H9 (cell line): ENCODE data around the gene BACH2. TPM values are rescaled to one million over a fixed set of nuclear protein-coding genes. Genes with fewer than 3 reads are reported as not detected.

Experiments
- DNase-seq: peaks from one replicate; pipeline ENCODE4 v3.0.0-alpha.2; 2017
- H2AFZ ChIP-seq: one replicate; pipeline ENCODE4 v1.6.1; 2013; ENCODE audit warnings: mild to moderate bottlenecking, low read length, control low read depth, moderate library complexity
- H2AK5ac ChIP-seq: 2 replicates; pipeline ENCODE4 v1.6.1; 2013; ENCODE audit warnings: low read length, control low read depth, mixed read lengths; ENCODE audit not compliant: insufficient read length
- H2BK120ac ChIP-seq: one replicate; pipeline ENCODE4 v1.6.1; 2013; ENCODE audit warnings: low read depth, mild to moderate bottlenecking, low read length, control low read depth, inconsistent platforms; ENCODE audit not compliant: poor library complexity, severe bottlenecking
- H2BK12ac ChIP-seq: 2 replicates; pipeline ENCODE4 v1.6.1; 2013; ENCODE audit warnings: low read length, control low read depth, mixed read lengths, low read depth; ENCODE audit not compliant: insufficient read length
- H2BK15ac ChIP-seq: 2 replicates; pipeline ENCODE4 v1.6.1; 2013; ENCODE audit warnings: low read depth, low read length, control low read depth
- H2BK20ac ChIP-seq: one replicate; pipeline ENCODE4 v1.6.1; 2013; ENCODE audit warnings: low read depth, mild to moderate bottlenecking, low read length, control low read depth, inconsistent platforms; ENCODE audit not compliant: poor library complexity, severe bottlenecking
- H2BK5ac ChIP-seq: 2 replicates; pipeline ENCODE4 v1.6.1; 2013; ENCODE audit warnings: low read length, control low read depth, mixed read lengths; ENCODE audit not compliant: insufficient read length
- H3K14ac ChIP-seq: 2 replicates; pipeline ENCODE4 v1.6.1; 2013; ENCODE audit warnings: low read length, control low read depth; ENCODE audit not compliant: insufficient read depth
- H3K18ac ChIP-seq: 2 replicates; pipeline ENCODE4 v1.6.1; 2013; ENCODE audit warnings: low read depth, mild to moderate bottlenecking, mixed read lengths, low read length, control low read depth; ENCODE audit not compliant: insufficient read length
- H3K23ac ChIP-seq: 2 replicates; pipeline ENCODE4 v1.6.1; 2013; ENCODE audit warnings: low read length, control low read depth, mixed read lengths, low read depth; ENCODE audit not compliant: insufficient read length
- H3K23me2 ChIP-seq: 2 replicates; pipeline ENCODE4 v1.6.1; 2013; ENCODE audit warnings: low read depth, mild to moderate bottlenecking, mixed read lengths, low read length, control low read depth; ENCODE audit not compliant: insufficient read length, poor library complexity, severe bottlenecking
- H3K27ac ChIP-seq: 2 replicates; pipeline ENCODE4 v1.5.1; 2013; ENCODE audit warnings: low read length, control low read depth, mixed read lengths, low read depth; ENCODE audit not compliant: insufficient read length
- H3K27me3 ChIP-seq: 2 replicates; pipeline ENCODE4 v1.6.1; 2013; ENCODE audit warnings: low read length, control low read depth, inconsistent platforms; ENCODE audit not compliant: insufficient read depth
- H3K4ac ChIP-seq: 2 replicates; pipeline ENCODE4 v1.6.1; 2013; ENCODE audit warnings: low read depth, mild to moderate bottlenecking, control low read depth, inconsistent platforms, low read length, moderate library complexity
- H3K4me1 ChIP-seq: 2 replicates; pipeline ENCODE4 v1.6.1; 2013; ENCODE audit warnings: low read length, control low read depth, inconsistent platforms; ENCODE audit not compliant: insufficient read depth
- H3K4me2 ChIP-seq: 2 replicates; pipeline ENCODE4 v1.6.1; 2013; ENCODE audit warnings: low read length, control low read depth, mixed read lengths; ENCODE audit not compliant: insufficient read length, insufficient read depth
- H3K56ac ChIP-seq: 2 replicates; pipeline ENCODE4 v1.6.1; 2013; ENCODE audit warnings: low read depth, mild to moderate bottlenecking, mixed read lengths, low read length, control low read depth; ENCODE audit not compliant: insufficient read length
- H3K79me1 ChIP-seq: 2 replicates; pipeline ENCODE4 v1.6.1; 2013; ENCODE audit warnings: low read depth, mild to moderate bottlenecking, moderate library complexity, low read length, control low read depth, inconsistent platforms; ENCODE audit not compliant: insufficient read depth, poor library complexity, severe bottlenecking
- H3K79me2 ChIP-seq: 2 replicates; pipeline ENCODE4 v1.6.1; 2013; ENCODE audit warnings: low read length, control low read depth, inconsistent platforms; ENCODE audit not compliant: insufficient read depth
- H3K9ac ChIP-seq: 2 replicates; pipeline ENCODE4 v1.6.1; 2013; ENCODE audit warnings: low read length, control low read depth, mixed read lengths; ENCODE audit not compliant: insufficient read length; ENCODE audit errors: extremely low read depth
- H3K9me3 ChIP-seq: one replicate; pipeline ENCODE4 v1.6.1; 2013; ENCODE audit warnings: low read depth, low read length, inconsistent platforms; ENCODE audit not compliant: control insufficient read depth
- H3T11ph ChIP-seq: one replicate; pipeline ENCODE4 v1.6.1; 2013; ENCODE audit warnings: mild to moderate bottlenecking, low read length, control low read depth, inconsistent platforms
- H4K20me1 ChIP-seq: one replicate; pipeline ENCODE4 v1.6.1; 2013; ENCODE audit not compliant: control insufficient read depth, insufficient read length, insufficient read depth
- H4K5ac ChIP-seq: 2 replicates; pipeline ENCODE4 v1.6.1; 2013; ENCODE audit warnings: low read depth, mild to moderate bottlenecking, mixed read lengths, low read length, control low read depth; ENCODE audit not compliant: insufficient read length
- H4K8ac ChIP-seq: replicated peaks from 2 replicates; pipeline ENCODE4 v1.6.1; 2013; ENCODE audit warnings: low read length, control low read depth, mixed read lengths, low read depth; ENCODE audit not compliant: insufficient read length
- H4K91ac ChIP-seq: 2 replicates; pipeline ENCODE4 v1.6.1; 2013; ENCODE audit warnings: low read depth, mild to moderate bottlenecking, moderate library complexity, mixed read lengths, low read length, control low read depth; ENCODE audit not compliant: insufficient read length
- H3K27ac Mint-ChIP-seq, 3 experiments: 2 replicates in 2 of 3; 3 replicates in 1 of 3; pipeline ENCODE4 v1.8.0; 2020 to 2021; ENCODE audit warnings: mixed read lengths in 3 of 3, mild to moderate bottlenecking in 1 of 3, moderate library complexity in 1 of 3
- H3K27me3 Mint-ChIP-seq: 2 replicates; pipeline ENCODE4 v1.8.0; 2021; ENCODE audit warnings: low read depth, mild to moderate bottlenecking, moderate library complexity, mixed read lengths
- H3K36me3 Mint-ChIP-seq, 3 experiments: 2 replicates in 2 of 3; 3 replicates in 1 of 3; pipeline ENCODE4 v1.8.0; 2020 to 2021; ENCODE audit warnings: low read depth in 3 of 3, mixed read lengths in 3 of 3; ENCODE audit not compliant: insufficient read depth in 1 of 3
- H3K4me1 Mint-ChIP-seq, 2 experiments: 2 replicates each; pipeline ENCODE4 v1.8.0; 2020; ENCODE audit warnings: mixed read lengths in 2 of 2
- H3K4me3 Mint-ChIP-seq, 2 experiments: 2 replicates in 1 of 2; 3 replicates in 1 of 2; pipeline ENCODE4 v1.8.0; 2020 to 2021; ENCODE audit warnings: mild to moderate bottlenecking in 2 of 2, mixed read lengths in 2 of 2, moderate library complexity in 1 of 2
- H3K9me3 Mint-ChIP-seq, 2 experiments: 2 replicates in 1 of 2; 3 replicates in 1 of 2; pipeline ENCODE4 v1.8.0; 2020; ENCODE audit warnings: mild to moderate bottlenecking in 2 of 2, mixed read lengths in 2 of 2, moderate library complexity in 1 of 2
- CTCF ChIP-seq: fragments of 200-600 bp; sonication (generic); conservative IDR thresholded peaks from 3 replicates; pipeline ENCODE4 v1.8.0; 2021; ENCODE audit warnings: antibody characterized with exemption, mild to moderate bottlenecking
- WGBS: extraction: QIAGEN DNeasy Blood & Tissue Kit; methylation state at CpG from one replicate; pipeline ENCODE4 v1.1.7; 2013; ENCODE audit warnings: missing lambda C conversion rate, low lambda C conversion rate, mixed read lengths; ENCODE audit not compliant: insufficient read length; ENCODE audit errors: extremely low coverage; 5-methylcytosine and 5-hydroxymethylcytosine counted together
- total RNA-seq: library from RNA; stranded (reverse); gene quantifications from 2 replicates; pipeline ENCODE4 v1.2.1, GENCODE V29; 2021

The BACH2 gene
- total RNA-seq, 1 experiment from 2014 or later = 2.0 TPM

GRCh38 chr6:90328004-90328403, 31.4 kb upstream of the BACH2 start:
- Histone ChIP-seq H2BK15ac (no peak overlapping the region), H3K27me3 (no peaks in the 10 kb centered on the region), H3K23ac (no peak overlapping the region), H3T11ph (no peak overlapping the region), H4K91ac (no peak overlapping the region), H4K20me1 (no peaks in the 10 kb centered on the region), H3K4me1 (no peaks in the 10 kb centered on the region; the same call in 1 of the 2 replicates), H2BK12ac (no peak overlapping the region), H2AK5ac (no peak overlapping the region), H2BK120ac (no peak overlapping the region), H3K23me2 (no peaks in the 10 kb centered on the region), H3K4me2 (no peak overlapping the region), H3K18ac (no peak overlapping the region), H2AFZ (no peak overlapping the region), H3K27ac (no peak overlapping the region), H3K14ac (no peak overlapping the region), H3K79me2 (no peaks in the 10 kb centered on the region), H3K9ac (no peak overlapping the region), H4K5ac (no peak overlapping the region), H4K8ac (no peak overlapping the region), H3K56ac (no peak overlapping the region), H3K79me1 (no peaks in the 10 kb centered on the region), H2BK5ac (no peak overlapping the region), H2BK20ac (no peak overlapping the region), H3K9me3 (no peaks in the 10 kb centered on the region), H3K4ac (no peak overlapping the region)
- WGBS = no CpG with 5 or more reads among the region's 1 CpG
- H3K27ac Mint-ChIP-seq = peak overlapping the region in 1 of 3 experiments; percentile 54; a peak in 1 of 7 replicates
- TF ChIP-seq CTCF = no peak
- no peak overlapping the region for H3K4me3 Mint-ChIP-seq
- peaks cover 4 to 6% of the 10 kb centered on the region in 2 experiments for H3K9me3 Mint-ChIP-seq
- no peak for DNase-seq
- H3K36me3 Mint-ChIP-seq = peaks cover 0 to 6% (median 1%) of the 10 kb centered on the region in 3 experiments; a peak in 3 of 7 replicates
- H3K4me1 Mint-ChIP-seq = peaks cover 23 to 27% of the 10 kb centered on the region in 2 experiments
- H3K27me3 Mint-ChIP-seq = no peaks in the 10 kb centered on the region
